DND-41 (cell line): Measurements from ENCODE around the gene VSTM2A.

ENCODE experiments used
- EZH2 ChIP-seq: IDR thresholded peaks from 3 replicates; pipeline ENCODE4 v1.6.1; 2012; ENCODE audit warnings: borderline replicate concordance, low read depth, mild to moderate bottlenecking, moderate library complexity, low read length, inconsistent platforms; ENCODE audit not compliant: severe bottlenecking
- TF ChIP-seq, protein P1 (sequence below): IDR thresholded peaks from 2 replicates; pipeline ENCODE4 v1.5.1; 2012; ENCODE audit warnings: borderline replicate concordance, low read length, moderate library complexity, mild to moderate bottlenecking; ENCODE audit not compliant: poor library complexity, severe bottlenecking; ENCODE audit errors: extremely low read depth

- TF ChIP-seq, protein P1, sequence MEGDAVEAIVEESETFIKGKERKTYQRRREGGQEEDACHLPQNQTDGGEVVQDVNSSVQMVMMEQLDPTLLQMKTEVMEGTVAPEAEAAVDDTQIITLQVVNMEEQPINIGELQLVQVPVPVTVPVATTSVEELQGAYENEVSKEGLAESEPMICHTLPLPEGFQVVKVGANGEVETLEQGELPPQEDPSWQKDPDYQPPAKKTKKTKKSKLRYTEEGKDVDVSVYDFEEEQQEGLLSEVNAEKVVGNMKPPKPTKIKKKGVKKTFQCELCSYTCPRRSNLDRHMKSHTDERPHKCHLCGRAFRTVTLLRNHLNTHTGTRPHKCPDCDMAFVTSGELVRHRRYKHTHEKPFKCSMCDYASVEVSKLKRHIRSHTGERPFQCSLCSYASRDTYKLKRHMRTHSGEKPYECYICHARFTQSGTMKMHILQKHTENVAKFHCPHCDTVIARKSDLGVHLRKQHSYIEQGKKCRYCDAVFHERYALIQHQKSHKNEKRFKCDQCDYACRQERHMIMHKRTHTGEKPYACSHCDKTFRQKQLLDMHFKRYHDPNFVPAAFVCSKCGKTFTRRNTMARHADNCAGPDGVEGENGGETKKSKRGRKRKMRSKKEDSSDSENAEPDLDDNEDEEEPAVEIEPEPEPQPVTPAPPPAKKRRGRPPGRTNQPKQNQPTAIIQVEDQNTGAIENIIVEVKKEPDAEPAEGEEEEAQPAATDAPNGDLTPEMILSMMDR, result no peak
- TF ChIP-seq EZH2, result no peak
Observed at GRCh38 chr7:54556121-54556520, 13.9 kb downstream of the VSTM2A start.
